GM12878 (cell line): Measurements from ENCODE around the gene NUCB1.

Experiments
- CTCF ChIP-seq, 3 experiments: IDR thresholded peaks in 2 of 3; conservative IDR thresholded peaks in 1 of 3; 2 replicates each; pipeline ENCODE4 v1.5.1; 2011; ENCODE audit warnings: low read depth in 3 of 3, low read length in 3 of 3, mild to moderate bottlenecking in 3 of 3, control low read depth in 2 of 3, moderate library complexity in 2 of 3, inconsistent platforms in 1 of 3, mixed read lengths in 1 of 3; ENCODE audit not compliant: control insufficient read depth in 2 of 3, insufficient read depth in 1 of 3; ENCODE audit errors: extremely low read depth in 1 of 3
- EZH2 ChIP-seq: IDR thresholded peaks from 2 replicates; pipeline ENCODE4 v1.6.1; 2012; ENCODE audit warnings: low read depth, mild to moderate bottlenecking, control low read depth, inconsistent platforms, low read length, borderline replicate concordance; ENCODE audit not compliant: control insufficient read depth
- IRF5 ChIP-seq: fragments of 450-650 bp; IDR thresholded peaks from 2 replicates; pipeline ENCODE4 v1.6.1; 2017; ENCODE audit warnings: borderline replicate concordance
- MTA3 ChIP-seq: IDR thresholded peaks from 2 replicates; pipeline ENCODE4 v1.6.1; 2012; ENCODE audit warnings: low read length, inconsistent platforms, borderline replicate concordance
- POLR2A ChIP-seq: IDR thresholded peaks from 2 replicates; pipeline ENCODE4 v1.6.1; 2011; ENCODE audit warnings: low read depth, mild to moderate bottlenecking, low read length
- POLR2AphosphoS5 ChIP-seq: IDR thresholded peaks from 2 replicates; pipeline ENCODE4 v1.6.1; 2011; ENCODE audit warnings: mild to moderate bottlenecking, low read length, inconsistent platforms
- RAD21 ChIP-seq: IDR thresholded peaks from 2 replicates; pipeline ENCODE4 v1.6.1; 2011; ENCODE audit warnings: mild to moderate bottlenecking, low read depth, low read length, moderate library complexity; ENCODE audit not compliant: insufficient read depth
- SKIL ChIP-seq: fragments of 450-650 bp; IDR thresholded peaks from 2 replicates; pipeline ENCODE4 v1.6.1; 2017; ENCODE audit warnings: mild to moderate bottlenecking, low read depth, inconsistent platforms; ENCODE audit not compliant: poor library complexity, severe bottlenecking
- TF ChIP-seq, protein P1 (sequence below): IDR thresholded peaks from 2 replicates; pipeline ENCODE4 v1.6.1; 2012; ENCODE audit warnings: mild to moderate bottlenecking, low read depth, low read length
- TF ChIP-seq, protein P2 (sequence below): IDR thresholded peaks from 2 replicates; pipeline ENCODE4 v1.6.1; 2011; ENCODE audit warnings: low read depth, low read length, improper control_type of control experiment, borderline replicate concordance

DNA sequence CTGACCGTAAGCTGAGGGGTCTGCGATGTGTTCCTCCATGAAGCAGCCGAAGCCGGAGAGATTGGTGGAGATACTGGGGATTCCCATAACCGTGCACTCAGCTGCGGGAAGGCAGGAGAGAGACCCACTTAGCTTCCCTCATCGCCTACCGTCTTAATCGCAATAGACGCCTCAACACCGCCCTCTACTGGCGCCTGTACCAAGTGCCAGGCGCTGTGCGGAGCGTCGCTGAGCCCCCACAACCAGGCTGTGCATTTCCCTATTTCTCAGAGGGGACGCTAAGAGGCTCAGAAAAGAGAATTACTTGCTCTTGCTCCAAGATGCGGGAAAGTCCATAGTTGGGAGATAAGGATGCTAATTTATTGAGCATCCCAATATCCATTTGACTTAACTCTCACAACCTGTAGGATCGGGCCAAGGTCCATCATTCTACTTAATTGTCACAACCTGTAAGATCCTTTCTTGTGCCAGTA is 70.8 kb downstream of the NUCB1 start:
- TF ChIP-seq SKIL (no peak), RAD21 (peak; percentile 86), CTCF (IDR thresholded peaks at IDR 0.05 in 2 of 3, conservative IDR thresholded peaks at IDR 0.05 in 1 of 3; ENCODE audit: control insufficient read depth in 2 of 3, extremely low read depth in 1 of 3, insufficient read depth in 1 of 3, low read depth in 3 of 3, low read length in 3 of 3) (peak; percentile 92 to 97 (median 94)), POLR2A (no peak), POLR2AphosphoS5 (no peak), MTA3 (no peak), EZH2 (no peak), IRF5 (no peak)
- TF ChIP-seq, protein P1, sequence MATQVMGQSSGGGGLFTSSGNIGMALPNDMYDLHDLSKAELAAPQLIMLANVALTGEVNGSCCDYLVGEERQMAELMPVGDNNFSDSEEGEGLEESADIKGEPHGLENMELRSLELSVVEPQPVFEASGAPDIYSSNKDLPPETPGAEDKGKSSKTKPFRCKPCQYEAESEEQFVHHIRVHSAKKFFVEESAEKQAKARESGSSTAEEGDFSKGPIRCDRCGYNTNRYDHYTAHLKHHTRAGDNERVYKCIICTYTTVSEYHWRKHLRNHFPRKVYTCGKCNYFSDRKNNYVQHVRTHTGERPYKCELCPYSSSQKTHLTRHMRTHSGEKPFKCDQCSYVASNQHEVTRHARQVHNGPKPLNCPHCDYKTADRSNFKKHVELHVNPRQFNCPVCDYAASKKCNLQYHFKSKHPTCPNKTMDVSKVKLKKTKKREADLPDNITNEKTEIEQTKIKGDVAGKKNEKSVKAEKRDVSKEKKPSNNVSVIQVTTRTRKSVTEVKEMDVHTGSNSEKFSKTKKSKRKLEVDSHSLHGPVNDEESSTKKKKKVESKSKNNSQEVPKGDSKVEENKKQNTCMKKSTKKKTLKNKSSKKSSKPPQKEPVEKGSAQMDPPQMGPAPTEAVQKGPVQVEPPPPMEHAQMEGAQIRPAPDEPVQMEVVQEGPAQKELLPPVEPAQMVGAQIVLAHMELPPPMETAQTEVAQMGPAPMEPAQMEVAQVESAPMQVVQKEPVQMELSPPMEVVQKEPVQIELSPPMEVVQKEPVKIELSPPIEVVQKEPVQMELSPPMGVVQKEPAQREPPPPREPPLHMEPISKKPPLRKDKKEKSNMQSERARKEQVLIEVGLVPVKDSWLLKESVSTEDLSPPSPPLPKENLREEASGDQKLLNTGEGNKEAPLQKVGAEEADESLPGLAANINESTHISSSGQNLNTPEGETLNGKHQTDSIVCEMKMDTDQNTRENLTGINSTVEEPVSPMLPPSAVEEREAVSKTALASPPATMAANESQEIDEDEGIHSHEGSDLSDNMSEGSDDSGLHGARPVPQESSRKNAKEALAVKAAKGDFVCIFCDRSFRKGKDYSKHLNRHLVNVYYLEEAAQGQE = no peak
- TF ChIP-seq, protein P2, sequence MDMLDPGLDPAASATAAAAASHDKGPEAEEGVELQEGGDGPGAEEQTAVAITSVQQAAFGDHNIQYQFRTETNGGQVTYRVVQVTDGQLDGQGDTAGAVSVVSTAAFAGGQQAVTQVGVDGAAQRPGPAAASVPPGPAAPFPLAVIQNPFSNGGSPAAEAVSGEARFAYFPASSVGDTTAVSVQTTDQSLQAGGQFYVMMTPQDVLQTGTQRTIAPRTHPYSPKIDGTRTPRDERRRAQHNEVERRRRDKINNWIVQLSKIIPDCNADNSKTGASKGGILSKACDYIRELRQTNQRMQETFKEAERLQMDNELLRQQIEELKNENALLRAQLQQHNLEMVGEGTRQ = no peak
